ENCODE results near the gene AACS. TPM values are rescaled to one million over a fixed set of nuclear protein-coding genes. Genes with fewer than 3 reads are reported as not detected.

Gene AACS
- polyA plus RNA-seq, 3 donors: 4.7 to 7.9 (median 5.1) TPM

DNA sequence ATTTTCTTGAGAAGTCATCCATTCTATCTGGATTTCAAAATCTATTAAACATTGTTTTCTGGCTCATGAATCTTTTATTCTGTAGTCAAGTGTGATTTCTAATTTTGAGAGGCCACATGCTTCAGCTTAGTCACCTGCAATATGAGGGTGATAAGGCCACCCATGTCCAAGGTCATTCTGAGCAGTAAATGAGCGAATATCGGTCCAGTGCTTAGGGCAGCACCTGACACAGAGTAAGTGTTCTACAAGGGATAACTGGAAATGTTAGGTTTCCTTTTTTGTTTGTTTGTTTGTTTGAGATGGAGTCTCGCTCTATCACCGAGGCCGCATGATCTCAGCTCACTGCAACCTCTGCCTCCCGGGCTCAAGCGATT is 34.2 kb downstream of the AACS start:
- Mint-ChIP-seq H3K4me3 (no peak overlapping the region), H3K9me3 (peaks cover 0 to 2% (median 0%) of the 10 kb centered on the region in 7 donors), H3K27me3 (ENCODE audit: low read depth in 3 of 3) (peaks cover 3 to 13% (median 3%) of the 10 kb centered on the region in 3 donors), H3K36me3 (peaks cover 23 to 26% of the 10 kb centered on the region in 2 donors), H3K4me1 (no peaks in the 10 kb centered on the region), H3K27ac (no peak overlapping the region)
- H3K36me3 ChIP-seq (replicated peaks in 1 of 2; ENCODE audit: control insufficient read depth in 1 of 2, insufficient read depth in 2 of 2, low read length in 2 of 2): peaks cover 4 to 18% of the 10 kb centered on the region in 2 donors
- no peaks in the 10 kb centered on the region for H3K79me2 ChIP-seq (ENCODE audit: insufficient read depth, low read length)
- H4K20me1 ChIP-seq (ENCODE audit: insufficient read depth, low read length): no peaks in the 10 kb centered on the region
- intact Hi-C loops (cut with micrococcal nuclease): no loop called here
- no peaks in the 10 kb centered on the region for H3K27me3 ChIP-seq (ENCODE audit: control insufficient read depth in 2 of 2, insufficient read depth in 2 of 2, low read length in 2 of 2)
- no peak overlapping the region for H3K9ac ChIP-seq (ENCODE audit: insufficient read depth, low read length, poor library complexity, severe bottlenecking)
- H3K4me3 ChIP-seq (replicated peaks in 1 of 3; ENCODE audit: low read depth in 2 of 3, low read length in 3 of 3): no peak overlapping the region
- H3K9me3 ChIP-seq (replicated peaks in 1 of 2; ENCODE audit: control insufficient read depth in 1 of 2, insufficient read depth in 1 of 2, low read length in 2 of 2): no peaks in the 10 kb centered on the region
- H2AFZ ChIP-seq (ENCODE audit: insufficient read depth, low read depth, low read length, poor library complexity, severe bottlenecking): no peak overlapping the region
- no CpG with 5 or more reads among the region's 7 CpGs for WGBS (ENCODE audit: insufficient coverage)
- H3K4me1 ChIP-seq (ENCODE audit: control insufficient read depth in 1 of 2, insufficient read depth in 2 of 2, low read length in 2 of 2): no peaks in the 10 kb centered on the region
- DNase-seq: no peak
- no peak overlapping the region for H3K4me2 ChIP-seq (replicated peaks; ENCODE audit: extremely low read depth, low read length, poor library complexity, severe bottlenecking)
- TF ChIP-seq, protein P1, sequence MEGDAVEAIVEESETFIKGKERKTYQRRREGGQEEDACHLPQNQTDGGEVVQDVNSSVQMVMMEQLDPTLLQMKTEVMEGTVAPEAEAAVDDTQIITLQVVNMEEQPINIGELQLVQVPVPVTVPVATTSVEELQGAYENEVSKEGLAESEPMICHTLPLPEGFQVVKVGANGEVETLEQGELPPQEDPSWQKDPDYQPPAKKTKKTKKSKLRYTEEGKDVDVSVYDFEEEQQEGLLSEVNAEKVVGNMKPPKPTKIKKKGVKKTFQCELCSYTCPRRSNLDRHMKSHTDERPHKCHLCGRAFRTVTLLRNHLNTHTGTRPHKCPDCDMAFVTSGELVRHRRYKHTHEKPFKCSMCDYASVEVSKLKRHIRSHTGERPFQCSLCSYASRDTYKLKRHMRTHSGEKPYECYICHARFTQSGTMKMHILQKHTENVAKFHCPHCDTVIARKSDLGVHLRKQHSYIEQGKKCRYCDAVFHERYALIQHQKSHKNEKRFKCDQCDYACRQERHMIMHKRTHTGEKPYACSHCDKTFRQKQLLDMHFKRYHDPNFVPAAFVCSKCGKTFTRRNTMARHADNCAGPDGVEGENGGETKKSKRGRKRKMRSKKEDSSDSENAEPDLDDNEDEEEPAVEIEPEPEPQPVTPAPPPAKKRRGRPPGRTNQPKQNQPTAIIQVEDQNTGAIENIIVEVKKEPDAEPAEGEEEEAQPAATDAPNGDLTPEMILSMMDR (IDR thresholded peaks at IDR 0.05): no peak
- no peak overlapping the region for H3K27ac ChIP-seq (ENCODE audit: low read depth in 1 of 2, low read length in 2 of 2)

GRCh38 chr12:125100551-125101434 is 35.6 kb downstream of the AACS start:
- no peak overlapping the region for H2AFZ ChIP-seq (ENCODE audit: insufficient read depth, low read depth, low read length, poor library complexity, severe bottlenecking)
- no peak for DNase-seq
- TF ChIP-seq, protein P1 (IDR thresholded peaks at IDR 0.05): no peak
- H3K27me3 Mint-ChIP-seq (ENCODE audit: low read depth in 3 of 3): peaks cover 3 to 13% (median 3%) of the 10 kb centered on the region in 3 donors
- no peak overlapping the region for H3K4me2 ChIP-seq (replicated peaks; ENCODE audit: extremely low read depth, low read length, poor library complexity, severe bottlenecking)
- H3K4me3 ChIP-seq (replicated peaks in 1 of 3; ENCODE audit: low read depth in 2 of 3, low read length in 3 of 3): no peak overlapping the region
- H3K79me2 ChIP-seq (ENCODE audit: insufficient read depth, low read length): no peaks in the 10 kb centered on the region
- peaks cover 0 to 2% (median 0%) of the 10 kb centered on the region in 7 donors for H3K9me3 Mint-ChIP-seq
- no peaks in the 10 kb centered on the region for H3K4me1 Mint-ChIP-seq
- no peaks in the 10 kb centered on the region for H3K9me3 ChIP-seq (replicated peaks in 1 of 2; ENCODE audit: control insufficient read depth in 1 of 2, insufficient read depth in 1 of 2, low read length in 2 of 2)
- no peak overlapping the region for H3K4me3 Mint-ChIP-seq
- intact Hi-C loops (cut with micrococcal nuclease): no loop called here
- peaks cover 21 to 28% of the 10 kb centered on the region in 2 donors for H3K36me3 Mint-ChIP-seq
- H3K27ac Mint-ChIP-seq: no peak overlapping the region
- no peaks in the 10 kb centered on the region for H4K20me1 ChIP-seq (ENCODE audit: insufficient read depth, low read length)
- WGBS (ENCODE audit: insufficient coverage): 99% methylated on average over 5 of the region's 9 CpGs
- H3K4me1 ChIP-seq (ENCODE audit: control insufficient read depth in 1 of 2, insufficient read depth in 2 of 2, low read length in 2 of 2): no peaks in the 10 kb centered on the region
- H3K27ac ChIP-seq (ENCODE audit: low read depth in 1 of 2, low read length in 2 of 2): no peak overlapping the region
- peaks cover 4 to 18% of the 10 kb centered on the region in 2 donors for H3K36me3 ChIP-seq (replicated peaks in 1 of 2; ENCODE audit: control insufficient read depth in 1 of 2, insufficient read depth in 2 of 2, low read length in 2 of 2)
- no peak overlapping the region for H3K9ac ChIP-seq (ENCODE audit: insufficient read depth, low read length, poor library complexity, severe bottlenecking)
- no peaks in the 10 kb centered on the region for H3K27me3 ChIP-seq (ENCODE audit: control insufficient read depth in 2 of 2, insufficient read depth in 2 of 2, low read length in 2 of 2)
